22Rv1 (cell line): ENCODE measurements around the gene LDLRAD4.
"Not testable (repeated sequence)": the region's sequence is repeated elsewhere in the genome, so short reads cannot be mapped to it uniquely, and the experiment has no call there.

Experiments used
- H3K27ac ChIP-seq: fragments of 450-650 bp; 2 replicates; pipeline ENCODE4 v1.5.1; 2017
- ZFX ChIP-seq: fragments of 450-650 bp; IDR thresholded peaks from 2 replicates; pipeline ENCODE4 v1.6.1; 2017; ENCODE audit warnings: antibody characterized with exemption, borderline replicate concordance
- TF ChIP-seq, protein P1 (sequence below): fragments of 450-650 bp; IDR thresholded peaks from 2 replicates; pipeline ENCODE4 v1.5.1; 2017; ENCODE audit warnings: mild to moderate bottlenecking

Gene LDLRAD4

DNA sequence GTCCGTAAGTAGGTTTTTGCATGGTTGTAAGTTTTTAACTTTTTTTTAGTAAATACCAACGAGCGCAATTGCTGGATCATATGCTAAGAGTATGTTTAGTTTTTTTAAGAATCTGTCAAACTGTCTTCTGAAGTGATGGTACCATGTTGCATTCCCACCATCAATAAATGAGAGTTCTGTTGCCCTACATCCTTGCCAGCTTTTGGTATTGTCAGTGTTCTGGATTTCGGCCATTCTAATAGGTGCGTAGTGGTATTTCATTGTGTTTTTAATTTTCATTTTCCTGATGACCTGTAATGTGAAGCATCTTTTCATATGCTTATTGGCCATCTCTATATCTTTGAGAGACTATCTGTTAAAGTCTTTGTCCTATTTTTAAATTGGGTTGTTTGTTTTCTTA is 114.3 kb downstream of the LDLRAD4 start:
- TF ChIP-seq ZFX = no peak
- TF ChIP-seq, protein P1, sequence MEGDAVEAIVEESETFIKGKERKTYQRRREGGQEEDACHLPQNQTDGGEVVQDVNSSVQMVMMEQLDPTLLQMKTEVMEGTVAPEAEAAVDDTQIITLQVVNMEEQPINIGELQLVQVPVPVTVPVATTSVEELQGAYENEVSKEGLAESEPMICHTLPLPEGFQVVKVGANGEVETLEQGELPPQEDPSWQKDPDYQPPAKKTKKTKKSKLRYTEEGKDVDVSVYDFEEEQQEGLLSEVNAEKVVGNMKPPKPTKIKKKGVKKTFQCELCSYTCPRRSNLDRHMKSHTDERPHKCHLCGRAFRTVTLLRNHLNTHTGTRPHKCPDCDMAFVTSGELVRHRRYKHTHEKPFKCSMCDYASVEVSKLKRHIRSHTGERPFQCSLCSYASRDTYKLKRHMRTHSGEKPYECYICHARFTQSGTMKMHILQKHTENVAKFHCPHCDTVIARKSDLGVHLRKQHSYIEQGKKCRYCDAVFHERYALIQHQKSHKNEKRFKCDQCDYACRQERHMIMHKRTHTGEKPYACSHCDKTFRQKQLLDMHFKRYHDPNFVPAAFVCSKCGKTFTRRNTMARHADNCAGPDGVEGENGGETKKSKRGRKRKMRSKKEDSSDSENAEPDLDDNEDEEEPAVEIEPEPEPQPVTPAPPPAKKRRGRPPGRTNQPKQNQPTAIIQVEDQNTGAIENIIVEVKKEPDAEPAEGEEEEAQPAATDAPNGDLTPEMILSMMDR = no peak

DNA sequence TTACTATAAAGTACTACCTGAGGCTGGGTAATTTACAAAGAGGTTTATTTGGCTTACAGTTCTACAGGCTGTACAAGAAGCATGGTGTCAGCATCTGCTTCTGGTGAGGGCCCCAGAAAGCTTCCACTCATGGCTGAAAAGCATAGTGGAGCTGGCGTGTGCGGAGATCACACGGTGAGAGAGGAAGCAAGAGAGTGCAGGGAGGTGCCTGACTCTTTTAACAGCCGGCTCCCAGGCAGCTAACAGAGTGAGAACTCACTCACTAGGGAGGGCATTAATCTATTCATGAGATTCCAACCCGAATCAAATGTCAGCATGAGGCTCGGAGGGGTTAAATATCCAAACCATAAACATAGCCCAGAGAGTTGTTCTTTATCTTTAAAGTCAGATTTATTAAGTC is 117.3 kb downstream of the LDLRAD4 start:
- TF ChIP-seq, protein P1 = no peak
- no peak for TF ChIP-seq ZFX
- no peak overlapping the region for H3K27ac ChIP-seq

More for the DNA sequence above, 114.3 kb downstream of the LDLRAD4 start:
- H3K27ac ChIP-seq = no peak overlapping the region

DNA sequence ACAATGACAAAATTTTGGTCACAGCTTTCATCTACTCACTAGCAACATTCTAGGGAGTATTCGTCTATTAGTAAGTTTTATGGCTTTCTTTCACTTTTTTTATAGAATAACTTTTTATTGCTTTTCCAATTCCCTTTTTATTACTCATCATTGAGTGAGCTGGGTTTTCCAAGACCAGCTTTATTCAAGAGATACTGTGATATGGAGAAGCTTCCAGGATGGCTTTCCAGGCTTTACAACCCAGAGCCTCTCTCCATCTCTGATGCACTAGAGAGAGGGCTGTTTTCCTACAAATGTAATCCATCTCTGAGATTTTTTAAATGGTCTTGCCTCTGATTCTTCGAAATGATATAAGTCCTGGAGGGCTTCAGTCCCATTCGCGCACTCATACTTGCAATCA is 118.3 kb downstream of the LDLRAD4 start:
- no peak overlapping the region for H3K27ac ChIP-seq
- TF ChIP-seq ZFX = no peak
- TF ChIP-seq, protein P1 = no peak

DNA sequence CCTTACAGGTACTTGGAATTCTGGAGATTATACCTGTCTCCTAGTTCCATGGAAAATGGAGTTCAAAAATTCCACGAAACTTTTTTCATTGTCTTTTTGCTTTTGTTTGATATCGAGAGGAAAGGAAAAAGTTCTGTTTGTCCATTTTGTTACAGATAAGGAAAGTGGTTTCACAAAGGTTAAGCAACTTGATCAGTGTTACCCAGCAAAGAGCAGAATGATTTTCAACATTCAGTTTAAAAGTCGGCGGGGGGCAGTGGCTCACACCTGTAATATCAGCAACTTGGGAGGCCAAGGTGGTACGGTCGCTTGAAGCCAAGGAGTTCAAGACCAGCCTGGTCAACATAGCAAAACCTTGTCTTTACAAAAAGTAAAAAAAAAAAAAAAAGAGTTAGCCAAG is 118.8 kb downstream of the LDLRAD4 start:
- no peak overlapping the region for H3K27ac ChIP-seq
- TF ChIP-seq ZFX = no peak
- TF ChIP-seq, protein P1 = no peak

DNA sequence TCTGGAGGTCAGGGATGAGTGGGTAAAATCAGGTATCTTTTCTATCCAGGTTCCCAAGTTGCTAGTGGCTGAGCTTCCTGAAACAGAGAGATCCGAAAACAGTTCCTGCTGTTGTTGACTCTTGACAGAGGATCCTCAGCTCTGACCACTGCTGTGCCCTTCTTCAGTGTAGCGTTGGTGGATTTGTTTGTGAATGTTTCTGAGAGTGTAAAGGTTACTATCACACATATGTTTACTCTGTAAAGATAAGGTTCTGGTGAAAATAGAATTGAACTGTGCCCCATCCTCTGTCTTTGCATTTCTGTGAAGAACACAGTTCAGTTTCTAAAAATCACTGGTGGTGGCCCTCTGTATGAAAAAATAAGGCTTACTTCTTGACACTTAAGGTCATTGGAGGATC is 119.8 kb downstream of the LDLRAD4 start:
- TF ChIP-seq ZFX = no peak
- TF ChIP-seq, protein P1 = no peak
- no peak overlapping the region for H3K27ac ChIP-seq

DNA sequence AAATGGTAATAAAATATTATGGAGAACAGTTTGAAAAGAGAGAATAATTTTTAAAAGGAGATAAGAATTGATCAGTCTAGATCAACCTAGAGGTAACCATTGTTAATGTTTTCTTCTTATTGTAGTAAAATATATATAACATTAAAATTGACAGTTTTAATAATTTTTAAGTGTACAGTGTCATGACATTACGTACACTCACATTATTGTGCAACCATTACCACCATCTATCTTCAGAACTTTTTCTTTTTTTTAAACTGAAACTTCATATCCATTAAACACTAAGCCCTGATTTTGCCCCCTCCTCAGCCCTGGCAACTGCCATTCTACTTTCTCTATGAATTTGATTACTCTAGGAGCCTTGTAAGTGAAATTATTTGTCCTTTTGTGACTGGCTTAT is 121.1 kb downstream of the LDLRAD4 start:
- H3K27ac ChIP-seq = no peak overlapping the region
- TF ChIP-seq, protein P1 = no peak
- TF ChIP-seq ZFX = no peak

DNA sequence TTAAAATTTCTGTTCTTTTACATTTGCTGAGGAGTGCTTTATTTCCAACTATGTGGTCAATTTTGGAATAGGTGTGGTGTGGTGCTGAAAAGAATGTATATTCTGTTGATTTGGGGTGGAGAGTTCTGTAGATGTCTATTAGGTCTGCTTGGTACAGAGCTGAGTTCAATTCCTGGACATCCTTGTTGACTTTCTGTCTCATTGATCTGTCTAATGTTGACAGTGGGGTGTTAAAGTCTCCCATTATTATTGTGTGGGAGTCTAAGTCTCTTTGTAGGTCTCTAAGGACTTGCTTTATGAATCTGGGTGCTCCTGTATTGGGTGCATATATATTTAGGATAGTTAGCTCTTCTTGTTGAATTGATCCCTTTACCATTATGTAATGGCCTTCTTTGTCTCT is 127.9 kb downstream of the LDLRAD4 start:
- H3K27ac ChIP-seq = not testable (repeated sequence)

DNA sequence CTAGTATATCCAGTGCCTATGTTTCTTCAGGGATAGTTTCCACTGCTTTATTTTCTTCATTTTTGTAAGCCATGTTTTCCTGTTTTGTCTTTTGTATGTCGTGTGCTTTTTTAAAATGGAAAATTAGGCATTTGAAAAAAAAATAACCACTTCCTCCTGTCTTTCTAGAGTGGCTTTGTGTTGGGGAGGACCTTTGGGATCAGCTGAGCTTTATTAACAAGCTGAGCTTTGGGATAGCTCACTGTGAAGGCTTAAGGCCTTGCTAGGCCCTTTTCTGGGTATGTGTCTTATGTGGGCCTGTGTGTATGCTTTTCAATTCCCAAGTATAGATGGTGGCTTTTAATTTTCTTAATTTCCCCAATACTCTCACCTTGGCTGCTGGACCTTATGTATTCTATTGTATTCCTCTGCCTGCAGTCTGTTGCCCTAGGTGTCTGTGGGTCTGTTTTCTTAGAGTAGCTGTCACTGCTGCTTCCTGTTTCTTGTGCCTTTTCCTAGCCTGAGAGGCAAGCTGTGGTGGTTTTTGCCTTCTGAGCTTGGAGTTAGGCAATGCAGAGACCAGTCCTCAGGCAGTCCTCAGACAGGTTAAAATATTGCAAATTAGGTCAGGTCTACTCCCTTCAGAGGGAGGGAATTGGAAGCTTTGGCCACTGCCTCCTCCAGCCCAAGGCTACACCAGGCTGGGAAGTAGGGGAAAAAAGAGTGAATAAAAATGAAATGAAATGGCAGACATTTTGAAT is 134.7 kb downstream of the LDLRAD4 start:
- no peak overlapping the region for H3K27ac ChIP-seq
- TF ChIP-seq, protein P1 = no peak
- TF ChIP-seq ZFX = no peak
